Mononuclear cell (primary cell): ENCODE results near the gene OSBP2. TPM values are rescaled to one million over a fixed set of nuclear protein-coding genes. Genes with fewer than 3 reads are reported as not detected.

ENCODE experiments used
- H3K27me3 ChIP-seq: 2 replicates; pipeline ENCODE4 v1.6.0; 2011; ENCODE audit warnings: low read length, control low read depth; ENCODE audit not compliant: insufficient read depth
- H3K4me1 ChIP-seq: 2 replicates; pipeline ENCODE4 v1.5.1; 2011; ENCODE audit warnings: mild to moderate bottlenecking, low read length, control low read depth; ENCODE audit not compliant: insufficient read depth
- H3K4me3 ChIP-seq: 2 replicates; pipeline ENCODE4 v1.5.1; 2011; ENCODE audit warnings: mild to moderate bottlenecking, low read length, moderate library complexity
- H3K9me3 ChIP-seq: 2 replicates; pipeline ENCODE4 v1.5.1; 2011; ENCODE audit warnings: low read depth, mild to moderate bottlenecking, control low read depth, low read length
- total RNA-seq: library from RNA; depleted of rRNA; stranded (reverse); fragments of >200 nt; gene quantifications from one replicate; pipeline ENCODE4 v1.2.3, GENCODE V29; 2012

Gene OSBP2
- total RNA-seq, 1 donor, result 3.1 TPM

GRCh38 chr22:30838111-30838510 is 143.4 kb downstream of the OSBP2 start:
- Histone ChIP-seq H3K4me1 (no peaks in the 10 kb centered on the region), H3K27me3 (peaks cover 5% of the 10 kb centered on the region), H3K9me3 (peaks cover 4% of the 10 kb centered on the region), H3K4me3 (no peak overlapping the region)

- Histone ChIP-seq H3K4me3 (no peak overlapping the region), H3K4me1 (no peaks in the 10 kb centered on the region), H3K9me3 (peaks cover 4% of the 10 kb centered on the region), H3K27me3 (peaks cover 5% of the 10 kb centered on the region)
These were observed 146.6 kb downstream of the OSBP2 start for GRCh38 chr22:30841273-30841672.

GRCh38 chr22:30843245-30843644 is 148.6 kb downstream of the OSBP2 start:
- H3K9me3 ChIP-seq, result peaks cover under 1% of the 10 kb centered on the region
- peaks cover 2% of the 10 kb centered on the region for H3K27me3 ChIP-seq
- H3K4me1 ChIP-seq, result no peaks in the 10 kb centered on the region
- H3K4me3 ChIP-seq, result no peak overlapping the region

GRCh38 chr22:30847583-30847982 is 152.9 kb downstream of the OSBP2 start:
- H3K4me3 ChIP-seq, result no peak overlapping the region
- no peaks in the 10 kb centered on the region for H3K9me3 ChIP-seq
- H3K4me1 ChIP-seq, result no peaks in the 10 kb centered on the region
- no peaks in the 10 kb centered on the region for H3K27me3 ChIP-seq

GRCh38 chr22:30855266-30855665 is 160.6 kb downstream of the OSBP2 start:
- no peaks in the 10 kb centered on the region for H3K4me1 ChIP-seq
- no peak overlapping the region for H3K4me3 ChIP-seq
- H3K27me3 ChIP-seq, result no peaks in the 10 kb centered on the region
- no peaks in the 10 kb centered on the region for H3K9me3 ChIP-seq

GRCh38 chr22:30855677-30856518 is 161.2 kb downstream of the OSBP2 start:
- Histone ChIP-seq H3K4me3 (no peak overlapping the region), H3K4me1 (no peaks in the 10 kb centered on the region), H3K9me3 (no peaks in the 10 kb centered on the region)

GRCh38 chr22:30856741-30857502 is 162.2 kb downstream of the OSBP2 start:
- Histone ChIP-seq H3K27me3 (no peaks in the 10 kb centered on the region), H3K4me3 (no peak overlapping the region), H3K4me1 (no peaks in the 10 kb centered on the region), H3K9me3 (no peaks in the 10 kb centered on the region)

More at GRCh38 chr22:30855677-30856518, 161.2 kb downstream of the OSBP2 start:
- H3K27me3 ChIP-seq, result no peaks in the 10 kb centered on the region

- Histone ChIP-seq H3K4me1 (no peaks in the 10 kb centered on the region), H3K9me3 (no peaks in the 10 kb centered on the region), H3K27me3 (no peaks in the 10 kb centered on the region), H3K4me3 (no peak overlapping the region)
These were observed 163.1 kb downstream of the OSBP2 start for GRCh38 chr22:30857791-30858190.

GRCh38 chr22:30858976-30859713 is 164.5 kb downstream of the OSBP2 start:
- Histone ChIP-seq H3K4me1 (no peaks in the 10 kb centered on the region), H3K4me3 (no peak overlapping the region), H3K27me3 (no peaks in the 10 kb centered on the region), H3K9me3 (no peaks in the 10 kb centered on the region)

GRCh38 chr22:30859714-30860095 is 165.0 kb downstream of the OSBP2 start:
- Histone ChIP-seq H3K4me1 (no peaks in the 10 kb centered on the region), H3K9me3 (no peaks in the 10 kb centered on the region), H3K4me3 (no peak overlapping the region), H3K27me3 (no peaks in the 10 kb centered on the region)

- Histone ChIP-seq H3K4me1 (no peaks in the 10 kb centered on the region), H3K9me3 (no peaks in the 10 kb centered on the region), H3K27me3 (no peaks in the 10 kb centered on the region), H3K4me3 (no peak overlapping the region)
These were observed 165.8 kb downstream of the OSBP2 start for GRCh38 chr22:30860176-30861105.

- Histone ChIP-seq H3K4me3 (no peak overlapping the region), H3K4me1 (no peaks in the 10 kb centered on the region), H3K27me3 (no peaks in the 10 kb centered on the region), H3K9me3 (no peaks in the 10 kb centered on the region)
These were observed 166.5 kb downstream of the OSBP2 start for GRCh38 chr22:30861131-30861530.

- Histone ChIP-seq H3K4me3 (no peak overlapping the region), H3K27me3 (no peaks in the 10 kb centered on the region), H3K4me1 (no peaks in the 10 kb centered on the region), H3K9me3 (no peaks in the 10 kb centered on the region)
These were observed 167.2 kb downstream of the OSBP2 start for GRCh38 chr22:30861688-30862552.
